ENCODE data around the gene KCTD8. TPM values are rescaled to one million over a fixed set of nuclear protein-coding genes. Genes with fewer than 3 reads are reported as not detected.

Gene KCTD8
- total RNA-seq, 1 donor from 2014 or later: 0.67 TPM

GRCh38 chr4:44351069-44351468, 97.5 kb downstream of the KCTD8 start:
- DNase-seq (ENCODE audit: low spot score): no peak
- intact Hi-C loops (cut with DNase I): no loop called here

- intact Hi-C loops (cut with DNase I): no loop called here
- DNase-seq (ENCODE audit: low spot score): no peak
Measured at GRCh38 chr4:44342800-44343199, 105.8 kb downstream of the KCTD8 start.

- DNase-seq (ENCODE audit: low spot score): no peak
- intact Hi-C loops (cut with DNase I): no loop called here
Measured at GRCh38 chr4:44326741-44327140, 121.9 kb downstream of the KCTD8 start.

DNA sequence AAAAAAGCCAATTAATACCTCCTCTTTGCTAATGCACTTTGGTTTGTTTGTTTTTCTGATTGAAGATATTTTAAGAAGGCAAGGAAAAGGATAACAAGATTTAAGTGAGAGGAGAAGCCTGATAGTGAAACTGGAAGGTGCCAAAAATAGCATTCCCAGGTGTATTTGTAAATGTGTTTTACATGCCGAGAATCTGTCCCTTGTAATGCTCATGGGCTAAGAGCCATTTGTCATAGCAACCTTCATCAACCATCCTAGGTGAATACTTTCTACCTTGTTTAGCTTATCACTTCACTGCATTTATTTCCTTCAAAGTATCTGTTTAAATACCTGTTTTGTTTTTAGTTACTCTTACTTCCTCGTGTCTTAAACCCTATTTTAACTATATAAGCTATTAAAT, 127.8 kb downstream of the KCTD8 start:
- no peak for DNase-seq (ENCODE audit: low spot score)
- intact Hi-C loops (cut with DNase I): no loop called here

DNA sequence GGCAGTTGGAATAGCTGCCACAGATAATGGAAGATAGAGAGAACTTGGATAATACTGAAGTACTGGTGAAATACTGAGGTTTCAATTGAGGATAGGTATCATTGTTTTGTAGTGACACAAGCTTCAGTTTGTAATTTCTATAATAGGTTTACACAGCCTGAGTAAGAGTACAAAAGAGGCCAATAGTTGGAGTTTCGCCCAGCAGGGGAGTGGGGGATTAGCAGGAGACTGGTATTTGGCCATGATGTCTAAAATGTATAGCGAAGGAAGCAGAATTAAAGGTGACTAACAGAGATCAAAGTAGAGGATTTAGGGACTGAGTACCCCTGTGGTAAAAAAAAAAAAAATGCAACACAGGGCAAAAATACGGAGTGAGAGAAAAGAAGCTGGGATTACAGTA, 129.5 kb downstream of the KCTD8 start:
- DNase-seq (ENCODE audit: low spot score): no peak

GRCh38 chr4:44313702-44314101, 134.9 kb downstream of the KCTD8 start:
- intact Hi-C loops (cut with DNase I): no loop called here
- DNase-seq (ENCODE audit: low spot score): no peak

More for the DNA sequence above, 129.5 kb downstream of the KCTD8 start:
- intact Hi-C loops (cut with DNase I): no loop called here

- intact Hi-C loops (cut with DNase I): no loop called here
- no peak for DNase-seq (ENCODE audit: low spot score)
Measured at GRCh38 chr4:44287505-44287904, 161.1 kb downstream of the KCTD8 start.

DNA sequence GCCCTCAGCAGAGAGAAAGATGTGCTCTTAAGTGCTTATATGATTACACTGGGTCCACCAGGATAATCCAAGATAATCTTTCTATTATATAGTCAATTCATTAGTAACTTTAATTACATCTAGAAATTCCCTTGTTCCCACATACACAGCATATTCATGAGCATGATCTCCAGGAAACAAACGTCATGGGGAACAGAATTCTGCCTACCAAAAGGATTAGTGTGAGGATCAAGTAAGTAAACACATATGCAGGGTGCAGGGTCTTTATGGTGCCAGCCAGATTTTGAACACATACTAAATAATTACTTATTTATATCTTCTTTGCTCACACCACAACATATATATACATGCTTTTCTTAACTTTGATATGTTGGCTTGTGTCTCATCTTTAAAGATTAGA, 169.1 kb downstream of the KCTD8 start:
- intact Hi-C loops (cut with DNase I): no loop called here
- no peak for DNase-seq (ENCODE audit: low spot score)

GRCh38 chr4:44279066-44279465, 169.5 kb downstream of the KCTD8 start:
- intact Hi-C loops (cut with DNase I): no loop called here
- no peak for DNase-seq (ENCODE audit: low spot score)

DNA sequence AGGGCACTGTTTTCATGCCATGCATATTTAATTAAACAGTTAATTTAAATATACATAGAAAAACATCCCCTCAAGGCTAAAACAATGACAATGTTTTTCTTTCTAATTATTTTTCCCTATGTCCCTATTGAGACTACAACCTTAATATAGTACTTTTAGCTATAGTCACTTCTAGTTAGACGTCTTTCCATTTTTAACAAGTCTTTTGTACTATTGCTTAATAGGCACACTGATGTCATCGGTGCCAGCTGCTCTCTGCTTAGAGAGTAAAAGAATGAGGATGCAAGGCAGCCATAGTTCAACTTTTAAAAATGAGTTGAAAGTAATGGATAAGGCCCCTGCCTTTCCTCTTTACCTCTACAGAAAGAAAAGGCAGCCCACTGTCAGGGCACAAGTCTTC, 191.1 kb downstream of the KCTD8 start:
- intact Hi-C loops (cut with DNase I): no loop called here
- DNase-seq (ENCODE audit: low spot score): no peak

DNA sequence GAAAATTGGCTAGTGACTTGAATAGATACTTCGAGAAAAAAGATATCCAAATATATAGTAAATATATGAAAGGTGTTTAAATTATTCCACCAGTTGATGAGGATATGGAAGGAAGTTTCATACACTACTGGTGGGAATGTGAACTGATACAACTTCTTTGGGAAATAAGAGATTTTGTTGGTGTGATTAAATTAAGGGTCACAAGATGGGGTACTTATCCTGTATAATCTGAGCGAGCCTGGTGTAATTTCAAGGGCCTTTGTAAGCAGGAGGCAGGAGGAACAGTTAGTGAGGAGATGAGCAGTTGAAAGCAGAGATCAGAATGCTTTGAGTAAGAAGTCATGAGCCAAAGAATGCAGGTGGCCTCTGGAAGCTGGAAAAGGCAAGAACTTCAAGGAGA, 192.2 kb downstream of the KCTD8 start:
- no peak for DNase-seq (ENCODE audit: low spot score)
- intact Hi-C loops (cut with DNase I): no loop called here

DNA sequence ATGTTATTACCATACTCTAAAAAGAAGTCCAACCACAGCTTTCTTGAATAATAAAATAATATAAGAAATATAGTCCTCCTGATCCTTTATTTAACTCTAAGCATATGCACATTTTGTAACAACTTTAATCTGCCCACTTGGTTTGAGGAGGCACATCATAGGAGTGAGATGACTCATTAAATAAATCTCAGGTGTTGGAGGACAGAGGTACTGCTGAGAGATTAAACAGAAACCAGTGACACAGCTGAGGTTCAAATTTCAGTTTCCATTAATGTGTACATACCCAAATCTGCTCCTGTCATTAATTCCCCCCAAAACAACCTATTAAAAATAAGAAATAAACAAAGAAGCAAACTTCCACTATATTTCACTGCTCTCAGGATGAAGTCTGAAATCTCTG, 211.0 kb downstream of the KCTD8 start:
- intact Hi-C loops (cut with DNase I): no loop called here
- DNase-seq (ENCODE audit: low spot score): no peak

GRCh38 chr4:44235897-44236296, 212.7 kb downstream of the KCTD8 start:
- no peak for DNase-seq (ENCODE audit: low spot score)
- intact Hi-C loops (cut with DNase I): no loop called here

GRCh38 chr4:44232262-44232661, 216.3 kb downstream of the KCTD8 start:
- no peak for DNase-seq (ENCODE audit: low spot score)
- intact Hi-C loops (cut with DNase I): no loop called here

GRCh38 chr4:44231006-44231405, 217.6 kb downstream of the KCTD8 start:
- intact Hi-C loops (cut with DNase I): no loop called here
- no peak for DNase-seq (ENCODE audit: low spot score)

GRCh38 chr4:44228326-44228725, 220.3 kb downstream of the KCTD8 start:
- intact Hi-C loops (cut with DNase I): no loop called here
- DNase-seq (ENCODE audit: low spot score): no peak

- DNase-seq (ENCODE audit: low spot score): no peak
- intact Hi-C loops (cut with DNase I): no loop called here
Measured at GRCh38 chr4:44221407-44221806, 227.2 kb downstream of the KCTD8 start.

DNA sequence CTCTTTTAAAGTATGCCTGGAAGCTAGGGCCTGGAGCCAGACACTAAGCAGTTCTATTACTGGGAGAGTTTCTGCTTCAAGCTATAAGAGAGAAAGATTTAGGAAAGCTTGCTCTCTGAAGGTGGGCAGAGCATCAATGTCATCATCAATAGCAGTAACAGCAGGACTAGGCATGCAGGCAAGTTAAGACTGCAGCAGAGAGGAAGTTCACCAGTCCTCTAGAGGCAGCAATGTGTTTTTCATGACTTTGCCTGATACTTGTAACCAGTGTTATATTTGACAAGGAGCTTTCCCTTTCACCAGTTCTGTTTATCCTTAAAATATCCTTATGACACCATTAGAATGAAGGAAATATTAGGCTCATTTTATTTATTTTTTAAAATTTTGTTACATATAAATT, 237.9 kb downstream of the KCTD8 start:
- no peak for DNase-seq (ENCODE audit: low spot score)
- intact Hi-C loops (cut with DNase I): no loop called here

DNA sequence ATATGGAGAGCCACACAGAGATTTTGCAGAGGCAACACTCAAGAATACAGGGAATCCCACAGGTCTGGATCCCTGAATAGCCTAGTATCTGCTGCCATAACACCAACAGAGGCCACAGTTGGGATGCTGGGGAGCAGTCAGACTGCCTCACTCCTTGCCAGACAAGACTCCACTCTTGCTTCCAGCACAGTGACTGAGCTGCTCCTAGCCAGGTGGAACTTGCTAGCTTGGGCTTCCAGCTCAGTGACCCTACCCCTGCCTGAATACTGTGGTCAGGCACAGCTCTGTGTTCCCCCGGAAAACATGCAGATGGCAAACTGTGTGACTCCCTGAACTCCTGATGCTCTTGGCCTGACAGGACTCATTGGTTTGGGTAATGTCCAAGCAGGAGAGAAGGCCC, 251.8 kb downstream of the KCTD8 start:
- no peak for DNase-seq (ENCODE audit: low spot score)
- intact Hi-C loops (cut with DNase I): no loop called here

DNA sequence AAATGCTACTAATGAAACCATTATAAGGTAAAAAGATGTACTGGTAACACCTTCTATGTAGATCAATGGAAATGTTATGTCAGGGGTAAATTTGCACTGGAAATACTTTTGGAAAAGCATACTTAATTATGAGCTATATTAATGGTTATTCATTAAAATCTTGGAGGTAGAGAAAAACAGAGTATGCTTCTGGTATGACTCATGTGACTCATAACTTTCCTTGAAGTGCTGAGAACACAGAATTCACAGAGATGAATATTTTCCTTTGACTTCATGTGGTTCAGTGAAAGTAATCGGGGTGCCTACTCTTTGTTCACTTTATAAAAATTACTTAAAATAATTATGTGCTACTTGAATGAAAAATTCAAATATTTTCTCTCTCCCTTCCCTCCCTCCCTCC, 254.2 kb downstream of the KCTD8 start:
- intact Hi-C loops (cut with DNase I): no loop called here
- DNase-seq (ENCODE audit: low spot score): no peak

DNA sequence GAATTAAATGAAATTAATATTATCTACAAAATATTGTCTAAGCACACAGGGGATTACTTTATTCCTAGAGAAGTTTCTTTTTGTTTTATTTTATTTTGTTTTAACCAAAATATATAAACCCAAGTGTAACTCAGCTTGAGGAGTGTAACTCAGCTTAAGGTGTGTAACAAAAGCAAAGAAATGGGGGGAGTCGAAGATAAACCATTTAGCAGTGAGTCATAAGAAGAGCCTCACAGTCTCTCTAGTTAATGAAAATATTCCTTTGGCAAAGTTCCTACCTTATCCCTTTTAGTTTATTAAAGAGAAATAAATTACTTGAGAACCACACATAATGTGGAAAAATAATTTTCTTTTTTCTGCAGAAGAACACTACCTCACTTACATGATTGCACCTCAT, 261.8 kb downstream of the KCTD8 start:
- intact Hi-C loops (cut with DNase I): no loop called here
- DNase-seq (ENCODE audit: low spot score): no peak

- intact Hi-C loops (cut with DNase I): no loop called here
- no peak for DNase-seq (ENCODE audit: low spot score)
Measured at GRCh38 chr4:44186096-44186849, 262.3 kb downstream of the KCTD8 start.
